Activated CD4-positive, alpha-beta T cell treated with anti-CD3 and anti-CD28 coated beads, Interleukin-2, amount 50 U/mL, for 24 hours (primary cell): Measurements from ENCODE around the gene FGD4.

Experiments
- DNase-seq, 2 donors: peaks; one replicate each; pipeline ENCODE4 v3.0.0-alpha.2; 2020; ENCODE audit warnings: low read depth in 1 of 2, low spot score in 1 of 2

FGD4 gene

GRCh38 chr12:32603071-32603470 lies 203.7 kb downstream of the FGD4 start:
- no peak for DNase-seq

GRCh38 chr12:32603858-32604257 lies 204.5 kb downstream of the FGD4 start:
- DNase-seq: peak in 1 of 2 donors; percentile 3

GRCh38 chr12:32604565-32604964 lies 205.2 kb downstream of the FGD4 start:
- DNase-seq: no peak

- no peak for DNase-seq
Observed at GRCh38 chr12:32605326-32606095, 206.2 kb downstream of the FGD4 start.

- DNase-seq: no peak
Observed at GRCh38 chr12:32606443-32606842, 207.1 kb downstream of the FGD4 start.

GRCh38 chr12:32609966-32610365 lies 210.6 kb downstream of the FGD4 start:
- no peak for DNase-seq

GRCh38 chr12:32611986-32612385 lies 212.6 kb downstream of the FGD4 start:
- DNase-seq: no peak

GRCh38 chr12:32612658-32613614 lies 213.6 kb downstream of the FGD4 start:
- DNase-seq: no peak

- DNase-seq: no peak
Observed at GRCh38 chr12:32615441-32615840, 216.1 kb downstream of the FGD4 start.

- no peak for DNase-seq
Observed at GRCh38 chr12:32617534-32617933, 218.2 kb downstream of the FGD4 start.

- DNase-seq: no peak
Observed at GRCh38 chr12:32618115-32618514, 218.8 kb downstream of the FGD4 start.

- DNase-seq: no peak
Observed at GRCh38 chr12:32627976-32628375, 228.6 kb downstream of the FGD4 start.

- DNase-seq: no peak
Observed at GRCh38 chr12:32641287-32641901, 242.0 kb downstream of the FGD4 start.

- DNase-seq: no peak
Observed at GRCh38 chr12:32644431-32644830, 245.1 kb downstream of the FGD4 start.

GRCh38 chr12:32647275-32647674 lies 247.9 kb downstream of the FGD4 start:
- DNase-seq: no peak

GRCh38 chr12:32650508-32650907 lies 251.2 kb downstream of the FGD4 start:
- no peak for DNase-seq

- DNase-seq: no peak
Observed at GRCh38 chr12:32651151-32651955, 252.0 kb downstream of the FGD4 start.

GRCh38 chr12:32651956-32652210 lies 252.5 kb downstream of the FGD4 start:
- no peak for DNase-seq

GRCh38 chr12:32659908-32660440 lies 260.6 kb downstream of the FGD4 start:
- DNase-seq: no peak

- no peak for DNase-seq
Observed at GRCh38 chr12:32661706-32662105, 262.3 kb downstream of the FGD4 start.

- no peak for DNase-seq
Observed at GRCh38 chr12:32662665-32663064, 263.3 kb downstream of the FGD4 start.
